ENCODE results near the gene ORAI2.

The ORAI2 gene

DNA sequence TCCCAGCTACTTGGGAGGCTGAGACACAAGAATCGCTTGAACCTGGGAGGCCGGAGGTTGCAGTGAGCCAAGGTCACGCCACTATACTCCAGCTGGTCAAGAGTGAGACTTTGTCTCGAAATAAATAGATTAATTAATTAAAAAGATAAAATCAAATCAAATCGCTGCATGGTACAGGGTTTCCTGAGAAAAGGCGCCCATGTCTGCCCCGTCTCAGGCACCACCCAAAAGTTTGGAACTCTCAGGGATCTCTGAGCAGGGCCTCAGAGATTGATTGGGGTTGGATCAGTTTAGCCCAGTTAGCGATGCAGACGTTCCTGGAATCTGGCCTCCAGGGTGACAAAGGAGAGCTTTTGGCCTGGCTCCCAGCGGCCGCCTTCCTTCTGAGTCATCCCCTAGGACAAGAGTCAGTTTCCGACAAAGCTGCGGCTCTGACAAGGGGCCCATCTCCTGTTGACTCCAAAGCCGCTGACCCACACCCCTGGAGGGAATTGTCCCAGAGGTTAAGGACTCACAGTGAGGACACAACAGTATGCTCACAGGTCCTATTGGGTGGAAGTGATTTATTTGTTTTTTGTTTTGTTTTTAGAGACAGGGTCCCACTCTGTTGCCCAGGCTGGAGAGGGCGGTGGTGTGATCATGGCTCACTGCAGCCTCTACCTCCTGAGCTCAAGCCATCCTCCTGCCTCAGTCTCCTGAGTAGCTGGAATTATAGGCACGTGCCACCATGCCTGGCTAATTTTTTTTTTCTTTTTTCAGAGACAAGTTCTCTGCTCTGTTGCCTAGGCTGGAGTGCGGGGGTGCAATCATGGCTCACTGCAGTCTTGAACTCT, 6.8 kb downstream of the ORAI2 start:
- H3K4me1 ChIP-seq (ENCODE audit: insufficient read depth, poor library complexity, severe bottlenecking): peaks cover 9% of the 10 kb centered on the region

DNA sequence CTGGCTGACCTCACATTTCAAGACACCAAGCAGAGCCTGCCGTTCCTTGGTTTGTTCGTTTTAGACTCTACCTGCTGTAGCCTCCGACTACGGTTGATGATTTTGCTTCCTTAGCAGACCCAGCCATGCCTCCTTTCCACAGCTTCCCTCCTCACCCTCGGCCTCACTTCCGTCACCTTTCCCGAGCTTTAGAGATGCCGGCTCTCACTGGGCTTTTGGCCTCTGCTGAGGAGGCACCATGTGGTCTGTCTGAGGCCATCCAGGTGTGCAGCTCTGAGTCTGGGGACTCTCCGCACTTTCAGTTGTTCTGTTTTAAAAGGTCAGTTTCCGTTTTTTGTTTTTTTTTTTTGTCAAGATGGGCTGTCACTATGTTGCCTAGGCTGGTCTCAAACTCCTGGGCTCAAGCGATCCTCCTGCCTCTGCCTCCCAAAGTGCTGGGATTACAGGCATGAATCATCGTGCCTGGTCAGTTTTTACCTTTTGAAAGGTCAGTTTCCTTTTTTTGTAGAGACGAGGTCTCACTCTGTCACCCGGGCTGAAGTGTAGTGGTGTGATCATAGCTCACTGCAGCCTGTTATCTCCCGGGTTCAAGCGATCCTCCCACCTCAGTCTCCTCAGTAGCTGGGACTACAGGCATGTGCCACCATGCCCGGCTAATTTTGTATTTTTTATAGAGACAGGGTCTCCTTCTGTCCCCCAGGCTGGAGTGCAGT, 11.7 kb downstream of the ORAI2 start:
- Histone ChIP-seq H3K36me3 (ENCODE audit: low read depth) (no peaks in the 10 kb centered on the region), H3K4me3 (ENCODE audit: severe bottlenecking) (no peak overlapping the region), H3K27me3 (ENCODE audit: insufficient read depth, poor library complexity, severe bottlenecking) (no peaks in the 10 kb centered on the region), H3K9me3 (ENCODE audit: severe bottlenecking) (no peaks in the 10 kb centered on the region), H3K27ac (ENCODE audit: poor library complexity, severe bottlenecking) (no peak overlapping the region), H3K4me1 (ENCODE audit: insufficient read depth, poor library complexity, severe bottlenecking) (peaks cover 5% of the 10 kb centered on the region)
- TF ChIP-seq, protein P1, sequence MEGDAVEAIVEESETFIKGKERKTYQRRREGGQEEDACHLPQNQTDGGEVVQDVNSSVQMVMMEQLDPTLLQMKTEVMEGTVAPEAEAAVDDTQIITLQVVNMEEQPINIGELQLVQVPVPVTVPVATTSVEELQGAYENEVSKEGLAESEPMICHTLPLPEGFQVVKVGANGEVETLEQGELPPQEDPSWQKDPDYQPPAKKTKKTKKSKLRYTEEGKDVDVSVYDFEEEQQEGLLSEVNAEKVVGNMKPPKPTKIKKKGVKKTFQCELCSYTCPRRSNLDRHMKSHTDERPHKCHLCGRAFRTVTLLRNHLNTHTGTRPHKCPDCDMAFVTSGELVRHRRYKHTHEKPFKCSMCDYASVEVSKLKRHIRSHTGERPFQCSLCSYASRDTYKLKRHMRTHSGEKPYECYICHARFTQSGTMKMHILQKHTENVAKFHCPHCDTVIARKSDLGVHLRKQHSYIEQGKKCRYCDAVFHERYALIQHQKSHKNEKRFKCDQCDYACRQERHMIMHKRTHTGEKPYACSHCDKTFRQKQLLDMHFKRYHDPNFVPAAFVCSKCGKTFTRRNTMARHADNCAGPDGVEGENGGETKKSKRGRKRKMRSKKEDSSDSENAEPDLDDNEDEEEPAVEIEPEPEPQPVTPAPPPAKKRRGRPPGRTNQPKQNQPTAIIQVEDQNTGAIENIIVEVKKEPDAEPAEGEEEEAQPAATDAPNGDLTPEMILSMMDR (IDR thresholded peaks at IDR 0.05; ENCODE audit: poor library complexity, severe bottlenecking): no peak
- DNase-seq (ENCODE audit: low spot score) (no peak), ATAC-seq (ENCODE audit: low read depth) (no peak)

More for the DNA sequence above, 6.8 kb downstream of the ORAI2 start:
- Histone ChIP-seq H3K27ac (ENCODE audit: poor library complexity, severe bottlenecking) (peak overlapping the region; percentile 21), H3K9me3 (ENCODE audit: severe bottlenecking) (no peaks in the 10 kb centered on the region), H3K27me3 (ENCODE audit: insufficient read depth, poor library complexity, severe bottlenecking) (no peaks in the 10 kb centered on the region), H3K4me3 (ENCODE audit: severe bottlenecking) (no peak overlapping the region), H3K36me3 (ENCODE audit: low read depth) (peaks cover 3% of the 10 kb centered on the region; the same call in 1 of the 2 replicates)
- peak; percentile 94 for ATAC-seq (ENCODE audit: low read depth)
- DNase-seq (ENCODE audit: low spot score): no peak
- TF ChIP-seq, protein P1 (IDR thresholded peaks at IDR 0.05; ENCODE audit: poor library complexity, severe bottlenecking): no peak

DNA sequence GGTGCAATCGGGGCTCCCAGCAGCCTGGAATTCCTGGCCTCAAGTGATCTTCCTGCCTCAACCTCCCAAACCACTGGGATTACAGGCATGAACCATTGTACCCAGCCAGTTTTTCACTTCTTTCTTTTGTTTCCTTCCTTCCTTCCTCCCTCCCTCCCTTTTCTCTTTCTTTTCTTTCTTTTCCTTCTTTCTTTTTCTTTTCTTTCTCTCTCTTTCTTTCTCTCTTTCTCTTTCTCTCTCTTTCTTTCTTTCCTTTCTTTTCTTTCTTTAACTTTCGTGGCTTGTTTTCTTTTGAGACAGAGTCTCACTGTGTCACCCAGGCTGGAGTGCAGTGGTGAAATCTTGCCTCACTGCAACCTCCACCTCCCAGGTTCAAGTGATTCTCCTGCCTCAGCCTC, 12.3 kb downstream of the ORAI2 start:
- no peaks in the 10 kb centered on the region for H3K36me3 ChIP-seq (ENCODE audit: low read depth)
- no peak for DNase-seq (ENCODE audit: low spot score)
- H3K4me1 ChIP-seq (ENCODE audit: insufficient read depth, poor library complexity, severe bottlenecking): no peaks in the 10 kb centered on the region

DNA sequence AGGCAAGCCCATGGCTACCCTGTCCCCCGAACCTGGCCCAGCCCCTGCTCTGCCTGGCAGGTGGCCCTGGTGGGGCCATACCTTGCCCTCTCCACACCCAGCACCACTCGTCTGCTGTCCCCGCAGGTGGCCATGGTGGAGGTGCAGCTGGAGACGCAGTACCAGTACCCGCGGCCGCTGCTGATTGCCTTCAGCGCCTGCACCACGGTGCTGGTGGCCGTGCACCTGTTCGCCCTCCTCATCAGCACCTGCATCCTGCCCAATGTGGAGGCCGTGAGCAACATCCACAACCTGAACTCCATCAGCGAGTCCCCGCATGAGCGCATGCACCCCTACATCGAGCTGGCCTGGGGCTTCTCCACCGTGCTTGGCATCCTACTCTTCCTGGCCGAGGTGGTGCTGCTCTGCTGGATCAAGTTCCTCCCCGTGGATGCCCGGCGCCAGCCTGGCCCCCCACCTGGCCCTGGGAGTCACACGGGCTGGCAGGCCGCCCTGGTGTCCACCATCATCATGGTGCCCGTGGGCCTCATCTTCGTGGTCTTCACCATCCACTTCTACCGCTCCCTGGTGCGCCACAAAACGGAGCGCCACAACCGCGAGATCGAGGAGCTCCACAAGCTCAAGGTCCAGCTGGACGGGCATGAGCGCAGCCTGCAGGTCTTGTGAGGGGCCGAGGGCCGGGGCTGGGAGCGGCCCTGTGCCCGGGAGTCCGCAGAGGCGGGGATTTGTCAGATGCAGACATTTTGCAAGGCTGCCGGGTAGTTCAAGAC, 13.2 kb downstream of the ORAI2 start:
- no peaks in the 10 kb centered on the region for H3K36me3 ChIP-seq (ENCODE audit: low read depth)
- no peaks in the 10 kb centered on the region for H3K4me1 ChIP-seq (ENCODE audit: insufficient read depth, poor library complexity, severe bottlenecking)
- ATAC-seq (ENCODE audit: low read depth): no peak
- no peak overlapping the region for H3K27ac ChIP-seq (ENCODE audit: poor library complexity, severe bottlenecking)
- H3K9me3 ChIP-seq (ENCODE audit: severe bottlenecking): no peaks in the 10 kb centered on the region
- H3K27me3 ChIP-seq (ENCODE audit: insufficient read depth, poor library complexity, severe bottlenecking): no peaks in the 10 kb centered on the region
- no peak overlapping the region for H3K4me3 ChIP-seq (ENCODE audit: severe bottlenecking)
- DNase-seq (ENCODE audit: low spot score): no peak
- TF ChIP-seq, protein P1 (IDR thresholded peaks at IDR 0.05; ENCODE audit: poor library complexity, severe bottlenecking): no peak

More for the DNA sequence above, 12.3 kb downstream of the ORAI2 start:
- H3K27me3 ChIP-seq (ENCODE audit: insufficient read depth, poor library complexity, severe bottlenecking): no peaks in the 10 kb centered on the region
- TF ChIP-seq, protein P1 (IDR thresholded peaks at IDR 0.05; ENCODE audit: poor library complexity, severe bottlenecking): no peak
- H3K27ac ChIP-seq (ENCODE audit: poor library complexity, severe bottlenecking): no peak overlapping the region
- H3K9me3 ChIP-seq (ENCODE audit: severe bottlenecking): no peaks in the 10 kb centered on the region
- no peak overlapping the region for H3K4me3 ChIP-seq (ENCODE audit: severe bottlenecking)
- no peak for ATAC-seq (ENCODE audit: low read depth)
